Lower lobe of right lung (tissue), 2 donors: ENCODE data around the gene ADCY5. TPM values are rescaled to one million over a fixed set of nuclear protein-coding genes. Genes with fewer than 3 reads are reported as not detected.

ENCODE experiments used
- ATAC-seq, 2 donors: fragments of 200-7000 bp; cut with Tn5 transposase; one replicate each; pipeline ENCODE4 v1.9.1; 2020 to 2022; ENCODE audit warnings: mild to moderate bottlenecking in 2 of 2, moderate library complexity in 2 of 2
- DNase-seq: peaks from one replicate; pipeline ENCODE4 v3.0.0-alpha.2; 2020
- H3K27ac ChIP-seq: fragments of 200-600 bp; one replicate; pipeline ENCODE4 v1.8.0; 2022
- H3K27me3 ChIP-seq: fragments of 200-600 bp; one replicate; pipeline ENCODE4 v1.8.0; 2022; ENCODE audit warnings: low read depth
- H3K36me3 ChIP-seq: fragments of 200-600 bp; one replicate; pipeline ENCODE4 v1.8.0; 2022; ENCODE audit warnings: mild to moderate bottlenecking
- H3K4me1 ChIP-seq: fragments of 200-600 bp; one replicate; pipeline ENCODE4 v1.8.0; 2022
- H3K4me3 ChIP-seq: fragments of 200-600 bp; one replicate; pipeline ENCODE4 v1.8.0; 2022; ENCODE audit warnings: mild to moderate bottlenecking
- H3K9me3 ChIP-seq: fragments of 200-600 bp; one replicate; pipeline ENCODE4 v1.8.0; 2022
- intact Hi-C: fragments of 100-400 bp; cut with DNase I; formaldehyde crosslinking; loops from one replicate; pipeline ENCODE4 v1.11.0; 2022
- total RNA-seq: library from RNA; stranded (reverse); fragmentation: NEBNext Ultra II Directional; extraction: Animal tissue kit (Norgen Biotek cat#: 25700); gene quantifications from one replicate; pipeline ENCODE4 v1.2.1, GENCODE V29; 2021
- TF ChIP-seq, protein P1 (sequence below): fragments of 200-600 bp; IDR thresholded peaks from one replicate; pipeline ENCODE4 v1.8.0; 2022; ENCODE audit warnings: antibody characterized with exemption, mild to moderate bottlenecking
- donor health status: DM: no; HTN: yes; CAD: no; lungs with severe emphysema.

Gene ADCY5
- total RNA-seq, 1 donor from 2014 or later = 5.6 TPM

DNA sequence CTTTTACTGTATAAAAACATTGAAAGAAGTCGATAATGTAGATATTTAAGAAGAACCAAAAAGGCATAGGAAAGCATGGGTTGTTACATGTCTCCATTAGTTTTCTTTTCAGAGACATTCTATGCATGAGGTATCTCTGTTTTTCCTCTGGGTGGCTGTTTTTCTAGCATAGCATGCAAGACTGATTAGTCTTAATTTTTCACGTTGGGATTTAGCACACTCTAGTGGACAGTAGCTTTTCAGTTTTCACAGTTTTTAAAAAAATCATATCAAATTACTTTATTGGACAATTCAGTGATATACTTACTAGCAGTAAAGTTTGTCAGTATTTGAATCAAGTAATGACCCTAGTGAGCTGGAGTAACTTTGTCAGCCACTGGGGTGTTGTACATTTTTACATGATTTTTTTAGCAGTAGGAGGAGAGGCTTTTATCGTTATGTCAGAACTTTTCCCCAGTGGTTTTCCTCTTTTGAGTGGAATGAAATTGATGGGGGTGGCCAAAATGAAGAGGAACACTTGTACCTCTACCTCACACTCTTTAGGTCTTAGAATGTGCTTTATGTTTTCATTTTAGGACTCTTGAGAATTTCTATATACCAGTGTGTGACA is 190.0 kb downstream of the ADCY5 start:
- peaks cover 9% of the 10 kb centered on the region for H3K36me3 ChIP-seq
- no peak overlapping the region for H3K27ac ChIP-seq
- intact Hi-C loops = no loop called here
- no peak for ATAC-seq
- no peaks in the 10 kb centered on the region for H3K27me3 ChIP-seq
- no peaks in the 10 kb centered on the region for H3K9me3 ChIP-seq
- DNase-seq = no peak
- H3K4me3 ChIP-seq = no peak overlapping the region
- TF ChIP-seq, protein P1, sequence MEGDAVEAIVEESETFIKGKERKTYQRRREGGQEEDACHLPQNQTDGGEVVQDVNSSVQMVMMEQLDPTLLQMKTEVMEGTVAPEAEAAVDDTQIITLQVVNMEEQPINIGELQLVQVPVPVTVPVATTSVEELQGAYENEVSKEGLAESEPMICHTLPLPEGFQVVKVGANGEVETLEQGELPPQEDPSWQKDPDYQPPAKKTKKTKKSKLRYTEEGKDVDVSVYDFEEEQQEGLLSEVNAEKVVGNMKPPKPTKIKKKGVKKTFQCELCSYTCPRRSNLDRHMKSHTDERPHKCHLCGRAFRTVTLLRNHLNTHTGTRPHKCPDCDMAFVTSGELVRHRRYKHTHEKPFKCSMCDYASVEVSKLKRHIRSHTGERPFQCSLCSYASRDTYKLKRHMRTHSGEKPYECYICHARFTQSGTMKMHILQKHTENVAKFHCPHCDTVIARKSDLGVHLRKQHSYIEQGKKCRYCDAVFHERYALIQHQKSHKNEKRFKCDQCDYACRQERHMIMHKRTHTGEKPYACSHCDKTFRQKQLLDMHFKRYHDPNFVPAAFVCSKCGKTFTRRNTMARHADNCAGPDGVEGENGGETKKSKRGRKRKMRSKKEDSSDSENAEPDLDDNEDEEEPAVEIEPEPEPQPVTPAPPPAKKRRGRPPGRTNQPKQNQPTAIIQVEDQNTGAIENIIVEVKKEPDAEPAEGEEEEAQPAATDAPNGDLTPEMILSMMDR = peak; percentile 52
- no peaks in the 10 kb centered on the region for H3K4me1 ChIP-seq

DNA sequence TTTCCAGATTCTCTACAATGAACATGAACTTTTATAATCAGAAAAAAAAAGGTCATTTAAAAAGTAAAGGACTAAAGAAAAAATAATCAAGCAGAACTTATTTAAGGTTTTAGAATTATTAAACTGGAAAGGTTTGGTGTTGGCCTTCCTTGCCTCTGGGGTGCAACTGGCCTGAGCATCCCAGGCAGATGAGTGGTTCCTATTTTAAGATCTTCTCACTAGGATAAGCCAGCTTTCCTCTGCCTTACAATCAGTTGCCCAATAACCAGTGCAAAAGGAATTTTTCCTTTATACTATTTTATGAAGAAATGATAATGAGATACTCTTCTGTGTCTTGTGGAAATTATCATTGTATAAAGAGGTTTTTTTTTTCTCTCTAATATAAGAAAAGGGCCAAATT is 190.5 kb downstream of the ADCY5 start:
- Histone ChIP-seq H3K27ac (no peak overlapping the region), H3K27me3 (no peaks in the 10 kb centered on the region), H3K9me3 (no peaks in the 10 kb centered on the region), H3K4me3 (no peak overlapping the region), H3K36me3 (peaks cover 9% of the 10 kb centered on the region), H3K4me1 (no peaks in the 10 kb centered on the region)
- DNase-seq (no peak), ATAC-seq (no peak)
- intact Hi-C loops = no loop called here
- TF ChIP-seq, protein P1 = no peak

DNA sequence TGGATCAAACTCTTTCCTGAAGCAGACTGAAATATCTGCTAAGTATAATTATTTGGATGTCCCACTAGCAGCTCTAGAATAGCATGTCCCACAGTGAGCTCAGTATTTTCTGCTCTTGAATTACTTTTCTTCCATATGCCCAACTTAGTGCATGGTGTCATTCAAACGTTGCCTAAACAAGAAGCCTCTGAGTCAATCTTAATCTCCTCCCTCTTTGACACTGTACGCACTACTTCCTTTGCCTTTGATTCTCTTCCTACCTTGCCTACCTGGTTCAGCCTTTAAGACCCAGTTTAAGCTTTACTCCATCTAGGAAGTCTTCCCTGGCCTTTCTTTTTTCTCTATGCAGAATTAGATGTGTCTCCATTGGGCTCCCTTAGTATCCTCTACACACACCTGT is 192.6 kb downstream of the ADCY5 start:
- DNase-seq (no peak), ATAC-seq (no peak)
- peaks cover 13% of the 10 kb centered on the region for H3K36me3 ChIP-seq
- intact Hi-C loops = no loop called here
- no peaks in the 10 kb centered on the region for H3K4me1 ChIP-seq
- no peak overlapping the region for H3K27ac ChIP-seq
- no peaks in the 10 kb centered on the region for H3K27me3 ChIP-seq
- H3K9me3 ChIP-seq = no peaks in the 10 kb centered on the region
- TF ChIP-seq, protein P1 = no peak
- no peak overlapping the region for H3K4me3 ChIP-seq

DNA sequence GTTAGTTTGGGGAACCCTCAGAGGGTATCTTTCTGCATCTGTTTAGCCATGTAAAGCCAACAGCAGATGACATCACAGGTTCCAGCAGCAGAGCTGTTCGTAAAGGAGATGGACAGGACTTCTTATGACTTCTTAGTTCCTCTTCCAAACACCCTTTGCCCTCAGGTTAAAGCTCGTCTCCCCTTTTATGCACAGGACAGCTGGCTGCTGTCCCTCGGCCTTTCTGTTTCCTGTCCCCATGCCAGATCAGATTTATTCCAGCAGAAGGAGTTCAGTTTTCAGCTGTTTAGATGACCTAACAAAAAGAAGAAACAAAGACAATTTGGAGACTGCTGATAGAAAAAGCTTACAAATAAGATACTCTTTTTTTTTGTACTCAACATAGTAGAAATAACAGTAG is 202.0 kb downstream of the ADCY5 start:
- peaks cover 9% of the 10 kb centered on the region for H3K4me1 ChIP-seq
- no peaks in the 10 kb centered on the region for H3K27me3 ChIP-seq
- no peak overlapping the region for H3K27ac ChIP-seq
- intact Hi-C loops = no loop called here
- ATAC-seq = no peak
- TF ChIP-seq, protein P1 = no peak
- DNase-seq = no peak
- no peak overlapping the region for H3K4me3 ChIP-seq
- H3K36me3 ChIP-seq = peaks cover 33% of the 10 kb centered on the region
- H3K9me3 ChIP-seq = no peaks in the 10 kb centered on the region

DNA sequence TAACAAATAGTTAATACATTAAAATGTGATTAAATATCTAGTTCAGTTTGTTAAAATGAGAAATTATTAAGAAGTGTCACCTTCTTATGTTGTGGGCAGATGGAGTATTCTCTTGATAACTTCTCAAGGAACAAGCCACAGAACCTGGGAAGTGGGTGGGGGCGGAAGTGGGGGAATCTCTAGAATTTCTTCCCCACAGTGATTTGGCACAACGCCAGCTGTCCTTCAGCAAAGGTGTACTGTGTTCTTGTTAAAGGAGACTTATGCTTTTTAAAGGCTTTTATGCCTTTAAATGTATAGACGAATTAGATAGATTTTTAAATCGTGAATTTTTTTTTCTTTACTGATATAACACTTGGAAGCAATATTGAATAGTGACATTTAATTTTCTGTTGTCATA is 204.8 kb downstream of the ADCY5 start:
- TF ChIP-seq, protein P1 = no peak
- Histone ChIP-seq H3K27ac (no peak overlapping the region), H3K4me3 (no peak overlapping the region), H3K9me3 (no peaks in the 10 kb centered on the region), H3K36me3 (peaks cover 28% of the 10 kb centered on the region), H3K27me3 (no peaks in the 10 kb centered on the region), H3K4me1 (peaks cover 9% of the 10 kb centered on the region)
- ATAC-seq (no peak), DNase-seq (no peak)
- intact Hi-C loops = no loop called here
